A673 (cell line): Measurements from ENCODE around the gene HK1. TPM values are rescaled to one million over a fixed set of nuclear protein-coding genes. Genes with fewer than 3 reads are reported as not detected.

Source experiments
- BruUV-seq: library from RNA; stranded (reverse); fragments of 400-500 nt; replicated peaks from 2 replicates; lab custom pipeline; 2021; lab: Mats Ljungman, UMichigan
- CTCF ChIA-PET: fragments of 300-600 bp; sonication (Branson Sonifier 250); formaldehyde crosslinking; loops from one replicate; lab custom pipeline; 2022; ENCODE audit warnings: antibody characterized with exemption; lab: Charles Lee
- POLR2A ChIA-PET: fragments of 300-600 bp; sonication (Branson Sonifier 250); formaldehyde crosslinking; loops from one replicate; lab custom pipeline; 2022; ENCODE audit warnings: antibody characterized with exemption; ENCODE audit not compliant: low non-redundant PET; lab: Charles Lee
- DNase-seq: peaks from one replicate; pipeline ENCODE4 v3.0.0-alpha.2; 2015; ENCODE audit warnings: low spot score
- H3K27ac ChIP-seq: fragments of 200-600 bp; sonication (generic); 2 replicates; pipeline ENCODE4 v1.5.1; 2016; ENCODE audit warnings: mixed run types, low read depth, mild to moderate bottlenecking, mixed read lengths, antibody characterized with exemption, low read length; ENCODE audit not compliant: poor library complexity, severe bottlenecking
- H3K27me3 ChIP-seq: fragments of 200-600 bp; sonication (generic); replicated peaks from 2 replicates; pipeline ENCODE4 v1.6.1; 2017; ENCODE audit warnings: mixed run types, low read depth, mild to moderate bottlenecking, mixed read lengths, antibody characterized with exemption, low read length; ENCODE audit not compliant: insufficient read depth, poor library complexity
- H3K36me3 ChIP-seq: fragments of 200-600 bp; sonication (generic); 2 replicates; pipeline ENCODE4 v1.6.1; 2016; ENCODE audit warnings: mixed run types, mild to moderate bottlenecking, mixed read lengths, antibody characterized with exemption, low read length; ENCODE audit not compliant: insufficient read depth, poor library complexity, severe bottlenecking
- H3K4me1 ChIP-seq: fragments of 200-600 bp; sonication (generic); 2 replicates; pipeline ENCODE4 v1.6.1; 2017; ENCODE audit warnings: mixed run types, mild to moderate bottlenecking, mixed read lengths, antibody characterized with exemption, low read length; ENCODE audit not compliant: insufficient read depth, poor library complexity, severe bottlenecking
- H3K4me3 ChIP-seq: fragments of 200-600 bp; sonication (generic); 2 replicates; pipeline ENCODE4 v1.5.1; 2016; ENCODE audit warnings: low read depth, mixed run types, mild to moderate bottlenecking, mixed read lengths, low read length; ENCODE audit not compliant: poor library complexity, severe bottlenecking
- H3K9me3 ChIP-seq: fragments of 200-600 bp; sonication (generic); 2 replicates; pipeline ENCODE4 v1.6.1; 2016; ENCODE audit warnings: mixed run types, low read depth, mild to moderate bottlenecking, mixed read lengths, antibody characterized with exemption, low read length; ENCODE audit not compliant: poor library complexity, severe bottlenecking
- EZH2 ChIP-seq: fragments of 200-600 bp; sonication (generic); IDR thresholded peaks from 2 replicates; pipeline ENCODE4 v1.6.1; 2017; ENCODE audit warnings: borderline replicate concordance, low read depth, mild to moderate bottlenecking, mixed read lengths, antibody characterized with exemption, low read length; ENCODE audit not compliant: poor library complexity, severe bottlenecking
- intact Hi-C: fragments of 100-400 bp; cut with micrococcal nuclease; formaldehyde crosslinking; loops from one replicate; pipeline ENCODE4 v1.10.0; 2022; ENCODE audit not compliant: unreplicated experiment
- total RNA-seq: library from RNA; stranded (reverse); gene quantifications from 2 replicates; pipeline ENCODE4 v1.2.3, GENCODE V29; 2021
- TF ChIP-seq, protein P1 (sequence below): fragments of 300-800, 200-600 bp; sonication (generic); conservative IDR thresholded peaks from 2 replicates; pipeline ENCODE4 v1.5.1; 2017; ENCODE audit warnings: low read depth, mild to moderate bottlenecking, antibody characterized with exemption, low read length, moderate library complexity, mixed read lengths

HK1 gene
- total RNA-seq, 1 experiment from 2014 or later = 107 TPM

DNA sequence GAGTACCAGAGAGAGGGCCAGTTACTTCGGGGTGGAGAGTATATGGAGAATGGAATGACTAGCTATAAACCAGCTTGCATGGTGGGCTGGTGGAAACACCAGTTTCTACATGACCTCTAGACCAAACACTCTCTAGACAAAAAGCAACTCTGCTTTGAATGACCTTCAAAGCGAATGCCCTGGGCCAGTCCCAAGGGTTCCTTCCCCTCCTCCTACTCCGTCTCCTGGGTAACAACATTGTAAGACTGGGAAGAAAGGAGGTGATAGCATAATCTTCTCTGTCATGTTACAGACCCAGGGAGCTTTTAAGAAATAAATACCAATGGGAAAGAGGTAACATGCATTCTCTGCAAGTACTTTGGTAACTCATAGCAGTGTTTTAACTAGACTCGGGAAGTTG lies 7.4 kb downstream of the HK1 start:
- H3K27me3 ChIP-seq = no peaks in the 10 kb centered on the region
- ChIA-PET CTCF (no interaction called here), POLR2A (no interaction called here)
- intact Hi-C loops = no loop called here
- H3K36me3 ChIP-seq = no peaks in the 10 kb centered on the region
- DNase-seq = no peak
- no peak overlapping the region for H3K27ac ChIP-seq
- BruUV-seq = no TSS peak
- TF ChIP-seq EZH2 = no peak
- H3K4me3 ChIP-seq = no peak overlapping the region
- no peaks in the 10 kb centered on the region for H3K4me1 ChIP-seq
- H3K9me3 ChIP-seq = no peaks in the 10 kb centered on the region

DNA sequence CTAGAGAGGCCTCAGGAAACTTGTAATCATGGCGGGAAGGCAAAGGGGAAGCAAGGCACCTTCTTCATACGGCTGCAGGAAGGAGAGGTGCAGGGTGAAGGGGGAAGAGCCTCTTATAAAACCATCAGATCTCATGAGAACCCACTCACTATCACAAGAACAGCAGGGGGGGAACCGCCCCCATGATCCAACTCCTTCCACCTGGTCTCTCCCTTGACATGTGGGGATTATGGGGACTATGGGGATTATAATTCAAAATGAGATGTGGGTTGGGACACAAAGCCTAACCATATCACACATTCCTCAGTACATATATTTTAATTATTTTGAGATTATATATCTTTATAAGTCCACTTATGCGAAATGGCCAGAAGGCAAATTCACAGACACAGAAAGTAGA lies 8.9 kb downstream of the HK1 start:
- no peak for TF ChIP-seq EZH2
- TF ChIP-seq, protein P1, sequence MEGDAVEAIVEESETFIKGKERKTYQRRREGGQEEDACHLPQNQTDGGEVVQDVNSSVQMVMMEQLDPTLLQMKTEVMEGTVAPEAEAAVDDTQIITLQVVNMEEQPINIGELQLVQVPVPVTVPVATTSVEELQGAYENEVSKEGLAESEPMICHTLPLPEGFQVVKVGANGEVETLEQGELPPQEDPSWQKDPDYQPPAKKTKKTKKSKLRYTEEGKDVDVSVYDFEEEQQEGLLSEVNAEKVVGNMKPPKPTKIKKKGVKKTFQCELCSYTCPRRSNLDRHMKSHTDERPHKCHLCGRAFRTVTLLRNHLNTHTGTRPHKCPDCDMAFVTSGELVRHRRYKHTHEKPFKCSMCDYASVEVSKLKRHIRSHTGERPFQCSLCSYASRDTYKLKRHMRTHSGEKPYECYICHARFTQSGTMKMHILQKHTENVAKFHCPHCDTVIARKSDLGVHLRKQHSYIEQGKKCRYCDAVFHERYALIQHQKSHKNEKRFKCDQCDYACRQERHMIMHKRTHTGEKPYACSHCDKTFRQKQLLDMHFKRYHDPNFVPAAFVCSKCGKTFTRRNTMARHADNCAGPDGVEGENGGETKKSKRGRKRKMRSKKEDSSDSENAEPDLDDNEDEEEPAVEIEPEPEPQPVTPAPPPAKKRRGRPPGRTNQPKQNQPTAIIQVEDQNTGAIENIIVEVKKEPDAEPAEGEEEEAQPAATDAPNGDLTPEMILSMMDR = no peak
- H3K9me3 ChIP-seq = no peaks in the 10 kb centered on the region
- POLR2A ChIA-PET = interaction anchor here (0.6 kb wide), 1 partner anchor 75 kb away, joined by 4 read pairs; no protein-coding TSS in a partner anchor
- CTCF ChIA-PET = no interaction called here
- no peak overlapping the region for H3K27ac ChIP-seq
- intact Hi-C loops = no loop called here
- BruUV-seq = no TSS peak
- no peaks in the 10 kb centered on the region for H3K36me3 ChIP-seq
- no peak for DNase-seq
- no peaks in the 10 kb centered on the region for H3K4me1 ChIP-seq
- H3K4me3 ChIP-seq = no peak overlapping the region
- H3K27me3 ChIP-seq = no peaks in the 10 kb centered on the region

DNA sequence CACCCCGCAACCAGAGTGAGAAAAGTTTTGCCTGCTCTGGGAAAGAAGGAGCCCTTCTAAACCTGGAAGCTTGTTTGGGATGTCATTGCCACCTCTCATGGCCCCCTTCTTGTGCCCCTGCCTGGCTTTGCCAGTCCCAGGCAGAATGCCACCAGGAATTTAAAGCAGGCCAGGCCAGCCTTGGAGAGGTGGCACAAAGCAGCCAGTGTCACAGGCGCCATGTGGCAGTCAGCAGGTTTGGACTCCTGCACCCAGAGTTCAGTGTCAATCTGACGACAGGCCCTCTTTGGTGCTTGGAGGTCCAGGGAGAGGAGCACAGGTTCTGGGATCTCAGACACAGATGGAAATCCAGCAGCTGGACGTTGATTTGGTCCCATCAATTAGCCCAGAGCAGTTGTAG lies 12.7 kb downstream of the HK1 start:
- intact Hi-C loops = no loop called here

DNA sequence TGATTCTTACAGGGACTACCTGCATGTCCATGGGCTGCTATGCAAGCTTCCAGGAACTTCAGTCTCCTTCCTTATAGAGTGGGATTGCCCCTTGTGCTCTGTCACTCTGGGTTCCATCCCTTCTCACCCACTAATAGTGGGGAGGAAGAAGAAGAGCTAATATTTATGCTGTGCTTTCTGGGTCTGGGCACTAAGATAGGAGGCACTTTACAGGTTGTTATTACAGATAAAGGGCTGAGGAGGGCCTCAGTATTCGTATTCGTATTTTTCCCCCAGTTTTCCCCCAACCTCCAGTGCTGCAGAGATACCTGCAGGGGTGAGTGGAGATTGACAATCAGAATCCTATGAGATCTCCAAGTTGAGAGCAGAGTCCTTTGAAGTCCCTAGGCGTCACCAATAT lies 14.2 kb downstream of the HK1 start:
- no peak for DNase-seq
- TF ChIP-seq, protein P1 = no peak
- no peak for TF ChIP-seq EZH2
- Histone ChIP-seq H3K4me3 (no peak overlapping the region), H3K36me3 (no peaks in the 10 kb centered on the region), H3K9me3 (no peaks in the 10 kb centered on the region), H3K27me3 (no peaks in the 10 kb centered on the region), H3K27ac (no peak overlapping the region), H3K4me1 (no peaks in the 10 kb centered on the region)
- POLR2A ChIA-PET = no interaction called here
- intact Hi-C loops = no loop called here
- no TSS peak for BruUV-seq
- CTCF ChIA-PET = no interaction called here

More for the DNA sequence above, 12.7 kb downstream of the HK1 start:
- Histone ChIP-seq H3K27me3 (no peaks in the 10 kb centered on the region), H3K9me3 (no peaks in the 10 kb centered on the region), H3K36me3 (no peaks in the 10 kb centered on the region), H3K27ac (no peak overlapping the region), H3K4me3 (no peak overlapping the region), H3K4me1 (no peaks in the 10 kb centered on the region)
- TF ChIP-seq, protein P1 = no peak
- no TSS peak for BruUV-seq
- no peak for DNase-seq
- POLR2A ChIA-PET = no interaction called here
- CTCF ChIA-PET = no interaction called here
